K562 (cell line): ENCODE measurements around the gene C1orf116. TPM values are rescaled to one million over a fixed set of nuclear protein-coding genes. Genes with fewer than 3 reads are reported as not detected.

Experiments used
- CREB1 ChIP-seq, 2 experiments: sonication (generic) in 1 of 2; formaldehyde crosslinking in 1 of 2; IDR thresholded peaks; 2 replicates each; pipeline versions ENCODE4 v1.6.1 to v1.8.0; 2012 to 2022; ENCODE audit warnings: inconsistent platforms in 1 of 2, mild to moderate bottlenecking in 1 of 2, missing genetic modification reagents in 1 of 2, moderate library complexity in 1 of 2
- FOXJ2 ChIP-seq: fragments of 200-800 bp; sonication (Bioruptor generic); IDR thresholded peaks from 2 replicates; pipeline ENCODE4 v1.6.1; 2016; ENCODE audit warnings: missing genetic modification characterization, missing compliant biosample characterization
- FOXP1 ChIP-seq: sonication (generic); formaldehyde crosslinking; IDR thresholded peaks from 2 replicates; pipeline ENCODE4 v1.8.0; 2022; ENCODE audit warnings: mild to moderate bottlenecking, missing genetic modification reagents
- JUN ChIP-seq, 2 experiments: sonication (generic) in 1 of 2; formaldehyde crosslinking in 1 of 2; IDR thresholded peaks; 2 replicates each; pipeline versions ENCODE4 v1.6.1 to v1.8.0; 2012 to 2022; ENCODE audit warnings: borderline replicate concordance in 2 of 2, mild to moderate bottlenecking in 2 of 2, improper control_type of control experiment in 1 of 2, low read depth in 1 of 2, low read length in 1 of 2, missing genetic modification reagents in 1 of 2
- KDM2B ChIP-seq: fragments of 250-450 bp; sonication (Bioruptor Pico); IDR thresholded peaks from 2 replicates; pipeline ENCODE4 v1.8.0; 2021; ENCODE audit warnings: mild to moderate bottlenecking, moderate library complexity
- MEF2D ChIP-seq: conservative IDR thresholded peaks from 2 replicates; pipeline ENCODE4 v1.6.1; 2016; ENCODE audit warnings: low read depth, missing genetic modification characterization, missing compliant biosample characterization
- POLR2H ChIP-seq: IDR thresholded peaks from 2 replicates; pipeline ENCODE4 v1.6.1; 2016; ENCODE audit warnings: missing genetic modification characterization, low read depth, mild to moderate bottlenecking, control low read depth, missing compliant biosample characterization, moderate library complexity
- SMARCA4 ChIP-seq: fragments of 450-650 bp; IDR thresholded peaks from 2 replicates; pipeline ENCODE4 v1.6.1; 2016
- SP2 ChIP-seq: IDR thresholded peaks from 2 replicates; pipeline ENCODE4 v1.6.1; 2011; ENCODE audit warnings: mild to moderate bottlenecking, low read depth, low read length, moderate library complexity; ENCODE audit not compliant: poor library complexity, severe bottlenecking; ENCODE audit errors: extremely low read depth
- ZFPM2 ChIP-seq: fragments of 250-450 bp; sonication (Bioruptor Pico); IDR thresholded peaks from 2 replicates; pipeline ENCODE4 v1.5.1; 2022; ENCODE audit warnings: mild to moderate bottlenecking
- ZNF197 ChIP-seq: fragments of 200-800 bp; sonication (Bioruptor generic); IDR thresholded peaks from 2 replicates; pipeline ENCODE4 v1.6.1; 2016; ENCODE audit warnings: low read depth, missing genetic modification characterization, missing compliant biosample characterization
- polyA plus RNA-seq, 8 experiments: library from polyadenylated mRNA; depleted of rRNA in 4 of 8; stranded (reverse) in 5 of 8; unstranded in 3 of 8; fragments of >200 nt; fragmentation: Nextera tagmentation in 2 of 8; fragmentation: Illumina TruSeq in 1 of 8; extraction: Ambion mirVana in 2 of 8; extraction: Trizol in 1 of 8; gene quantifications; 2 replicates each; pipeline versions ENCODE4 v1.2.1 to v1.2.3, GENCODE V29; 2011 to 2014; ENCODE audit warnings: inconsistent platforms in 1 of 8, missing spikeins in 1 of 8
- total RNA-seq, 7 experiments: library from RNA; depleted of rRNA in 6 of 7; stranded (reverse); fragments of >200 nt in 6 of 7; fragmentation: Illumina TruSeq in 2 of 7; extraction: Trizol in 2 of 7; gene quantifications; 2 replicates each; pipeline versions ENCODE4 v1.2.1 to v1.2.3, GENCODE V29; 2011 to 2021; ENCODE audit warnings: low replicate concordance in 1 of 7
- TF ChIP-seq, protein P1 (sequence below): fragments of 200-800 bp; sonication (Bioruptor generic); IDR thresholded peaks from 2 replicates; pipeline ENCODE4 v1.6.1; 2016; ENCODE audit warnings: missing genetic modification characterization, missing compliant biosample characterization
- TF ChIP-seq, protein P2 (sequence below): IDR thresholded peaks from 3 replicates; pipeline ENCODE4 v1.6.1; 2011; ENCODE audit warnings: borderline replicate concordance, mild to moderate bottlenecking; ENCODE audit not compliant: insufficient read length, insufficient read depth
- TF ChIP-seq, protein P3 (sequence below): fragments of 200-800 bp; sonication (Bioruptor generic); IDR thresholded peaks from 2 replicates; pipeline ENCODE4 v1.6.1; 2017; ENCODE audit warnings: missing genetic modification characterization, missing compliant biosample characterization
- TF ChIP-seq, protein P4 (sequence below), 2 experiments: fragments of 450-650 bp; IDR thresholded peaks; 2 replicates each; pipeline ENCODE4 v1.6.1; 2016

C1orf116 gene
- total and polyA plus RNA-seq, 9 of the 15 experiments (the other 6 are each of a cell fraction or from before 2014, with no cell fraction given): 0.62 to 3.0 (median 0.95) TPM

DNA sequence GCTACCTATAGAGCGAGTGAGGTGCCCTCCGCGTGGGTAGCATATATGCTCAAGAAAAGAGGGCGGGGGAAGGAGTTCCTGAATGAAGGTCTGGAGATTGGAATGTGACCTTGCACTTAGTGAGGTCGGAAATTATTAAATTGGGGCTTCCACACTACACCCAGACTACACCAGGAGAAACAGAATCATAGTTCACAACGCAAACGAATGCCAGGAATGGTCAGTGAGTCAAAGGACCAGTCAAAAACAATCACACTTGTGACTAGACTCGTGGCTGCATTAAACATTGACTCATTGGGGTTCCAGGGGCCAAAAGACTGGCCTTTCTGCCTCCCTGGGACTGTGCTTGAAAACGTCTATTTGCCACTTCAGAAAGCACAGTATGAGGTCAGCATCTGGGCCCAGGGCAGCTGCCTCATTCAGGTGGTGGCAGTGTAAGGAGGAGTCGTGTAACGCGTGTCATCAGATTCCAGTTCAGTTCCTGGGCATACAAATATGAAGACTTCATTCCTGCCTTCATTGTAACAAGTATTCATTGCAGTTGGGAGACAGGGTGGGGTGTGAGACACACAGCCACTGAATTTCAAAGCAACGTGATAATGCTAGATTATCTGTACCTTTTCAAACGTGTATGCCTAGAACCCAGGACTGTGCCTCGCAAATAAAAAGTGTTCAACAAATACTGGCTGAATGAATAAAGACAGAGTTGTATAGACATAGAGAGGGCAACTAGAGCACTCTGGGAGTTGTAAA lies 18.8 kb upstream of the C1orf116 start, which contains the start of gene YOD1 (continued):
- TF ChIP-seq, protein P1, sequence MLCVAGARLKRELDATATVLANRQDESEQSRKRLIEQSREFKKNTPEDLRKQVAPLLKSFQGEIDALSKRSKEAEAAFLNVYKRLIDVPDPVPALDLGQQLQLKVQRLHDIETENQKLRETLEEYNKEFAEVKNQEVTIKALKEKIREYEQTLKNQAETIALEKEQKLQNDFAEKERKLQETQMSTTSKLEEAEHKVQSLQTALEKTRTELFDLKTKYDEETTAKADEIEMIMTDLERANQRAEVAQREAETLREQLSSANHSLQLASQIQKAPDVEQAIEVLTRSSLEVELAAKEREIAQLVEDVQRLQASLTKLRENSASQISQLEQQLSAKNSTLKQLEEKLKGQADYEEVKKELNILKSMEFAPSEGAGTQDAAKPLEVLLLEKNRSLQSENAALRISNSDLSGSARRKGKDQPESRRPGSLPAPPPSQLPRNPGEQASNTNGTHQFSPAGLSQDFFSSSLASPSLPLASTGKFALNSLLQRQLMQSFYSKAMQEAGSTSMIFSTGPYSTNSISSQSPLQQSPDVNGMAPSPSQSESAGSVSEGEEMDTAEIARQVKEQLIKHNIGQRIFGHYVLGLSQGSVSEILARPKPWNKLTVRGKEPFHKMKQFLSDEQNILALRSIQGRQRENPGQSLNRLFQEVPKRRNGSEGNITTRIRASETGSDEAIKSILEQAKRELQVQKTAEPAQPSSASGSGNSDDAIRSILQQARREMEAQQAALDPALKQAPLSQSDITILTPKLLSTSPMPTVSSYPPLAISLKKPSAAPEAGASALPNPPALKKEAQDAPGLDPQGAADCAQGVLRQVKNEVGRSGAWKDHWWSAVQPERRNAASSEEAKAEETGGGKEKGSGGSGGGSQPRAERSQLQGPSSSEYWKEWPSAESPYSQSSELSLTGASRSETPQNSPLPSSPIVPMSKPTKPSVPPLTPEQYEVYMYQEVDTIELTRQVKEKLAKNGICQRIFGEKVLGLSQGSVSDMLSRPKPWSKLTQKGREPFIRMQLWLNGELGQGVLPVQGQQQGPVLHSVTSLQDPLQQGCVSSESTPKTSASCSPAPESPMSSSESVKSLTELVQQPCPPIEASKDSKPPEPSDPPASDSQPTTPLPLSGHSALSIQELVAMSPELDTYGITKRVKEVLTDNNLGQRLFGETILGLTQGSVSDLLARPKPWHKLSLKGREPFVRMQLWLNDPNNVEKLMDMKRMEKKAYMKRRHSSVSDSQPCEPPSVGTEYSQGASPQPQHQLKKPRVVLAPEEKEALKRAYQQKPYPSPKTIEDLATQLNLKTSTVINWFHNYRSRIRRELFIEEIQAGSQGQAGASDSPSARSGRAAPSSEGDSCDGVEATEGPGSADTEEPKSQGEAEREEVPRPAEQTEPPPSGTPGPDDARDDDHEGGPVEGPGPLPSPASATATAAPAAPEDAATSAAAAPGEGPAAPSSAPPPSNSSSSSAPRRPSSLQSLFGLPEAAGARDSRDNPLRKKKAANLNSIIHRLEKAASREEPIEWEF: no peak
- TF ChIP-seq, protein P2, sequence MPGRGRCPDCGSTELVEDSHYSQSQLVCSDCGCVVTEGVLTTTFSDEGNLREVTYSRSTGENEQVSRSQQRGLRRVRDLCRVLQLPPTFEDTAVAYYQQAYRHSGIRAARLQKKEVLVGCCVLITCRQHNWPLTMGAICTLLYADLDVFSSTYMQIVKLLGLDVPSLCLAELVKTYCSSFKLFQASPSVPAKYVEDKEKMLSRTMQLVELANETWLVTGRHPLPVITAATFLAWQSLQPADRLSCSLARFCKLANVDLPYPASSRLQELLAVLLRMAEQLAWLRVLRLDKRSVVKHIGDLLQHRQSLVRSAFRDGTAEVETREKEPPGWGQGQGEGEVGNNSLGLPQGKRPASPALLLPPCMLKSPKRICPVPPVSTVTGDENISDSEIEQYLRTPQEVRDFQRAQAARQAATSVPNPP: no peak
- TF ChIP-seq KDM2B (no peak), POLR2H (tag) (0 out of 2 replicates have a peak, but pooled peaks have one; percentile 35), MEF2D (tag) (no peak), FOXP1 (0 out of 2 replicates have a peak, but pooled peaks have one; percentile 15), SP2 (no peak), ZNF197 (CRISPR knock-in tag) (peak; percentile 47; the same call in 1 of the 2 replicates), ZFPM2 (no peak), CREB1 (IDR thresholded peaks at IDR 0.05) (no peak; the same call in 1 of the 2 replicates), CREB1 (CRISPR knock-in tag; IDR thresholded peaks at IDR 0.05) (peak; percentile 65), SMARCA4 (0 out of 2 replicates have a peak, but pooled peaks have one; percentile 31), FOXJ2 (tag) (0 out of 2 replicates have a peak, but pooled peaks have one; percentile 66), JUN (IDR thresholded peaks at IDR 0.05; ENCODE audit: borderline replicate concordance, low read depth, low read length) (peak; percentile 52; the same call in 1 of the 2 replicates), JUN (CRISPR knock-in tag; IDR thresholded peaks at IDR 0.05; ENCODE audit: borderline replicate concordance) (no peak)
- TF ChIP-seq, protein P3, sequence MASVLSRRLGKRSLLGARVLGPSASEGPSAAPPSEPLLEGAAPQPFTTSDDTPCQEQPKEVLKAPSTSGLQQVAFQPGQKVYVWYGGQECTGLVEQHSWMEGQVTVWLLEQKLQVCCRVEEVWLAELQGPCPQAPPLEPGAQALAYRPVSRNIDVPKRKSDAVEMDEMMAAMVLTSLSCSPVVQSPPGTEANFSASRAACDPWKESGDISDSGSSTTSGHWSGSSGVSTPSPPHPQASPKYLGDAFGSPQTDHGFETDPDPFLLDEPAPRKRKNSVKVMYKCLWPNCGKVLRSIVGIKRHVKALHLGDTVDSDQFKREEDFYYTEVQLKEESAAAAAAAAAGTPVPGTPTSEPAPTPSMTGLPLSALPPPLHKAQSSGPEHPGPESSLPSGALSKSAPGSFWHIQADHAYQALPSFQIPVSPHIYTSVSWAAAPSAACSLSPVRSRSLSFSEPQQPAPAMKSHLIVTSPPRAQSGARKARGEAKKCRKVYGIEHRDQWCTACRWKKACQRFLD (CRISPR knock-in tag): no peak
- TF ChIP-seq, protein P4, sequence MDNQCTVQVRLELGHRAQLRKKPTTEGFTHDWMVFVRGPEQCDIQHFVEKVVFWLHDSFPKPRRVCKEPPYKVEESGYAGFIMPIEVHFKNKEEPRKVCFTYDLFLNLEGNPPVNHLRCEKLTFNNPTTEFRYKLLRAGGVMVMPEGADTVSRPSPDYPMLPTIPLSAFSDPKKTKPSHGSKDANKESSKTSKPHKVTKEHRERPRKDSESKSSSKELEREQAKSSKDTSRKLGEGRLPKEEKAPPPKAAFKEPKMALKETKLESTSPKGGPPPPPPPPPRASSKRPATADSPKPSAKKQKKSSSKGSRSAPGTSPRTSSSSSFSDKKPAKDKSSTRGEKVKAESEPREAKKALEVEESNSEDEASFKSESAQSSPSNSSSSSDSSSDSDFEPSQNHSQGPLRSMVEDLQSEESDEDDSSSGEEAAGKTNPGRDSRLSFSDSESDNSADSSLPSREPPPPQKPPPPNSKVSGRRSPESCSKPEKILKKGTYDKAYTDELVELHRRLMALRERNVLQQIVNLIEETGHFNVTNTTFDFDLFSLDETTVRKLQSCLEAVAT (IDR thresholded peaks at IDR 0.05): peak; percentile 62 to 77; a peak in 3 of 4 replicates
